Skeletal muscle tissue (tissue), 4 donors: ENCODE measurements around the gene GALR1. TPM values are rescaled to one million over a fixed set of nuclear protein-coding genes. Genes with fewer than 3 reads are reported as not detected.
"Not testable (repeated sequence)": the region's sequence is repeated elsewhere in the genome, so short reads cannot be mapped to it uniquely, and the experiment has no call there.

Source experiments
- H3K27ac ChIP-seq: one replicate; pipeline ENCODE4 v1.7.0; 2013; ENCODE audit warnings: mild to moderate bottlenecking, low read depth, low read length, inconsistent platforms
- H3K27me3 ChIP-seq, 3 donors: one replicate each; pipeline ENCODE4 v1.7.0; 2013; ENCODE audit warnings: low read length in 3 of 3; ENCODE audit not compliant: control insufficient read depth in 3 of 3, insufficient read depth in 3 of 3
- H3K36me3 ChIP-seq, 3 donors: one replicate each; pipeline ENCODE4 v1.7.0; 2013; ENCODE audit warnings: low read length in 3 of 3; ENCODE audit not compliant: control insufficient read depth in 3 of 3, insufficient read depth in 3 of 3
- H3K4me1 ChIP-seq, 3 donors: one replicate each; pipeline ENCODE4 v1.7.0; 2013; ENCODE audit warnings: low read length in 3 of 3, mild to moderate bottlenecking in 3 of 3; ENCODE audit not compliant: control insufficient read depth in 3 of 3, insufficient read depth in 3 of 3
- H3K4me3 ChIP-seq, 3 donors: one replicate each; pipeline ENCODE4 v1.7.0; 2013; ENCODE audit warnings: low read length in 3 of 3
- H3K9ac ChIP-seq, 3 donors: one replicate each; pipeline ENCODE4 v1.7.0; 2013; ENCODE audit warnings: low read length in 3 of 3, mild to moderate bottlenecking in 3 of 3, moderate library complexity in 2 of 3, low read depth in 1 of 3
- H3K9me3 ChIP-seq, 3 donors: one replicate each; pipeline ENCODE4 v1.7.0; 2013; ENCODE audit warnings: low read length in 3 of 3; ENCODE audit not compliant: control insufficient read depth in 3 of 3
- total RNA-seq: library from RNA; depleted of rRNA; stranded (reverse); fragments of >200 nt; gene quantifications from one replicate; pipeline ENCODE4 v1.2.3, GENCODE V29; 2014
- donor health status: Osteomylitis.

GALR1 gene
- total RNA-seq, 1 donor from 2014 or later, result not detected

DNA sequence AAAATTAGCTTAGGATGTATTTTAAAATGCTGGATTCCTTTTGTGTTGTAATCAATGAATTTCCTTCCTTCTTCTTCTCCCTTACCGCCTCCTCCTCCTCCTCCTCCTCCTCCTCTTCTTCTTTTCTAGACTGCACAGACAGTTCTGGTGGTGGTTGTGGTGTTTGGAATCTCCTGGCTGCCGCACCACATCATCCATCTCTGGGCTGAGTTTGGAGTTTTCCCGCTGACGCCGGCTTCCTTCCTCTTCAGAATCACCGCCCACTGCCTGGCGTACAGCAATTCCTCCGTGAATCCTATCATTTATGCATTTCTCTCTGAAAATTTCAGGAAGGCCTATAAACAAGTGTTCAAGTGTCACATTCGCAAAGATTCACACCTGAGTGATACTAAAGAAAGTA, 18.8 kb downstream of the GALR1 start:
- H3K4me1 ChIP-seq, result no peaks in the 10 kb centered on the region
- no peak overlapping the region for H3K9ac ChIP-seq
- H3K27ac ChIP-seq, result no peak overlapping the region
- peaks cover 0 to 5% (median 2%) of the 10 kb centered on the region in 3 donors for H3K27me3 ChIP-seq
- H3K36me3 ChIP-seq, result no peaks in the 10 kb centered on the region
- no peak overlapping the region for H3K4me3 ChIP-seq
- peaks cover 0 to 3% (median 0%) of the 10 kb centered on the region in 3 donors for H3K9me3 ChIP-seq

DNA sequence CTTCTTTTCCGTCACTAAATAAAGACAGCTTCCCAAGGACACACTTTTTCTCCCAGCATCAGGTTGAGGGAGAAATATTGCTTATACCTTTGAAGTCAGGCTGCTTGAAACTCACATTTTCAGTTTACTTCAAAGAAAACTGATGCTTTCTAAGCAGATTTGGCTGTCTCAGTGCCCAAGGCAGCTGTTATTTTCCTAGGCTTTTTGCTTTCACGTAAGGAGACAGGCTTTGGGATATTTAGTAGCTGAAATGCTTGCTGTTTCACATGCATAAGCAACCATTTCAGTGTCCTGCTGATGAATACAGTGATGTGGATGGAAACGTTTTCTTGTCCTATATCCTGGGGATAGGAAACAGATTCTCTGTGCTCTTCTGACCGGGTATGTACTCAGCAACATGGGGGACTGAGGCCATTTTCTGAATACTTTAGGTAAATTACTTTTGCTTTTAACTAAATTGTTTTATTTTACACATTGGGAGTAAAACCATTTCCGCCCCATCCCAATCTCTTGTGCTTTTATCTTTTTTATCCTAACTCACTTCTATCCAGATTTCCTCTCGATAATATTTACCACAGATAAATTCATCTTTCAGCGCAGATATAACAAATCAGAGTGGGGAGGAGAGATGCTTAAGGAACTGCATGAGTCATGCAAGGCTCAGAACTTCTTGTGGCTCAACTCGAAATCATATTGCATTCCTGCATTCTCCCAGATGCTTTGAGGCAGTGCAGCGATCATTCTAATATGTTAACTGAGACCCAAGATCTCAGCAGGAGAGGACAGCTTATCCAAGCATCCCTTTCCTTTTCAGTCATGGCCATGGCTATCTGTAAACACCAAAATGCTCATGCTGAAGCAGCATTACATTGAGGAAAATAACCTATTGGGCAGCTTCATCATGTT, 22.2 kb downstream of the GALR1 start:
- no peak overlapping the region for H3K9ac ChIP-seq
- H3K27me3 ChIP-seq, result peaks cover 0 to 3% (median 2%) of the 10 kb centered on the region in 3 donors
- H3K4me3 ChIP-seq, result no peak overlapping the region

DNA sequence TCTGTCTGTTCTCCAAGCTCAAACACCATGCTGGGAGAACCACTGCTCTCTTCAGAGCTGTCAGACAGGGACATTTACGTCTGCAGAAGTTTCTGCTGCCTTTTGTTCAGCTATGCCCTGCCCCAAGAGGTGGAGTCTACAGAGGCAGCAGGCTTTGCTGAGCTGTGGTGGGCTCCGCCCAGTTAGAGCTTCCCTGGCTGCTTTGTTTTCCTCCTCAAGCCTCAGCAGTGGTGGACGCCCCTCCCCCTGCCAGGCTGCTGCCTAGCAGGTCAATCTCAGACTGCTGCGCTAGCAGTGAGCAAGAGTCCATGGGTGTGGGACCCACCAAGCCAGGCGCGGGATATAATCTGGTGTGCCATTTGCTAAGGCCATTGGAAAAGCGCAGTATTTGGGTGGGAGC, 41.2 kb downstream of the GALR1 start:
- H3K9ac ChIP-seq, H3K4me1 ChIP-seq, H3K36me3 ChIP-seq, H3K9me3 ChIP-seq, H3K4me3 ChIP-seq, H3K27me3 ChIP-seq, H3K27ac ChIP-seq: not testable (repeated sequence)

More for the DNA sequence above, 22.2 kb downstream of the GALR1 start:
- Histone ChIP-seq H3K36me3 (no peaks in the 10 kb centered on the region), H3K4me1 (no peaks in the 10 kb centered on the region), H3K9me3 (no peaks in the 10 kb centered on the region), H3K27ac (no peak overlapping the region)

DNA sequence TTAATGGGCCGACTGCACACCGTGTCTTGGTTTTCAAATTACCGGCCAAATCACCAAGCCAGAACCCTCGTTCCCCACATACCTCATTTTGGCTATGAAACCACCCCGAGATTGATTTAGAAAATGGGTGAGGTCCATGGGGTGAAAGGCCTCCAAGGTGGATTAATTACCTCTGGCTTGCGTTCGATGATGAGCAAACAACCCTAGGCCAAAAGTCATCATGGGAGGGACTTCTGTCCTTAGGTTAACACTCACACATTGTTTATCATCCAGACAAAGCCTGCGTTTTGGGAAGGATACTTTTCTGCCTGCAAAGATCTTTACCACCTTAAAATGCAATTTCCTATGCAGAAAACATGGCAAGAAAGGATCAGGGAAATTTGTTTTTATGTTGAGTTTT, 48.5 kb downstream of the GALR1 start:
- Histone ChIP-seq H3K36me3 (no peaks in the 10 kb centered on the region), H3K4me3 (no peak overlapping the region), H3K9ac (no peak overlapping the region), H3K27ac (no peak overlapping the region), H3K9me3 (no peaks in the 10 kb centered on the region), H3K27me3 (peaks cover 5% of the 10 kb centered on the region in 3 donors), H3K4me1 (no peaks in the 10 kb centered on the region)

DNA sequence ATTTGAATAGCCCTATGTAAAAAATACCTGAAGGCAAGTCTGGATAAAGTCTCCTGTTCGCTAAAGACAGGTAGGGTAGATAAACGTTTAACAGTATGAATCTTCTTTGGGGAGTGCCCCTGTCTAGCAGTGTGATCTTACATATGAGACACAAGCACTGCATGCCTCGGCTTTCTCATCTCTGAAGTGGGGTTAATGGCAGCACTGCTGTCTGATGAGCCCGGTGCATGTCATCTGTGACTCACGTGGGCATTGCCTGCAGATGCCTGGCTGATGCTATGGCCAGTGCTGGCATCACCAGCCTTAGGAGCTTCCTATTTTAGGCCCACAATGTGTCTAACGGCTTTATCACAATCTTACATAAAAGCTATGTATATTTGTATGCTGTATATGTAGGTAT, 50.1 kb downstream of the GALR1 start:
- Histone ChIP-seq H3K9ac (no peak overlapping the region), H3K9me3 (no peaks in the 10 kb centered on the region), H3K27me3 (peaks cover 5 to 8% (median 5%) of the 10 kb centered on the region in 3 donors), H3K27ac (no peak overlapping the region), H3K4me1 (no peaks in the 10 kb centered on the region), H3K36me3 (no peaks in the 10 kb centered on the region), H3K4me3 (no peak overlapping the region)

DNA sequence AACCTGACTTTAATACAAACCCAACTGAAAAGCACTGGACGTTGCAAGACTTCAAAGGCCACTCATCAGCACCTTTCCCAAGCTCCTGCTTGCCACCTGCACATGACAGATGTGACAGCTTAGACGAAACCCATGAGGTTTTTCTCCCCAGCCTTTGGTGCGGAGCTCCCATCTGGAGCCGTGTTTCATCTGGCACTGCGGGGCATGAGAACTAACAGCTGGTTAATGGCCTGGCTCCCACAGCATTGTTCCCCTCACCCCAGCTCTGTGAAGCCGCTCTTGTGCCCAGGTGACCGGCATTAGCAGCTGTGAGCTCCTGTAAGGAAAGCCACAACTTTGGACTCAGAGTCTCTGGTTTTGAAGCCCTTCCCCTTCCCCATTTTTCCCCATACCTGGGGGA, 50.9 kb downstream of the GALR1 start:
- Histone ChIP-seq H3K4me1 (no peaks in the 10 kb centered on the region), H3K36me3 (no peaks in the 10 kb centered on the region), H3K9ac (no peak overlapping the region), H3K9me3 (no peaks in the 10 kb centered on the region), H3K4me3 (no peak overlapping the region), H3K27ac (no peak overlapping the region), H3K27me3 (peaks cover 5 to 8% (median 5%) of the 10 kb centered on the region in 3 donors)

DNA sequence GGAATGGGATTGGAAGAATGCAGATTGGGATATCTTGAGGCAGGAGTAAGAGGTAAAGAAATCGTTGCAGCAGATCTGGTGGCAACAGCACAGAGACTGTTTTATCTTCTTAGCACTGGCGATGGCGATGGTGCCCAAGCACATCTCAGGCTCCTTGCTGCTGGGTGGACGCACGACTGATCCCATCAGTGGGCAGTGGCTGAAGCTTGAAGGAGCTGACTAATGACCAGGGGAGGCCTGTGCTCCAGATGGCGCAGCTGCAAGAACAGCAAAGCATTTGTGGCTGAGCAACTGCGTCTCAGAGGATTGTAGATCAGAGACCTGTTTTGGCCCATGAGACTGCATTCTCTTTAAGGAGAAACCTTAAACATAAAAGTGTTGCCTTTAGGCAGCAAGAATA, 54.6 kb downstream of the GALR1 start:
- Histone ChIP-seq H3K36me3 (no peaks in the 10 kb centered on the region), H3K9me3 (no peaks in the 10 kb centered on the region), H3K4me1 (peaks cover 0 to 7% (median 2%) of the 10 kb centered on the region in 3 donors), H3K9ac (no peak overlapping the region), H3K27me3 (peaks cover 2 to 8% (median 5%) of the 10 kb centered on the region in 3 donors), H3K27ac (no peak overlapping the region), H3K4me3 (no peak overlapping the region)

DNA sequence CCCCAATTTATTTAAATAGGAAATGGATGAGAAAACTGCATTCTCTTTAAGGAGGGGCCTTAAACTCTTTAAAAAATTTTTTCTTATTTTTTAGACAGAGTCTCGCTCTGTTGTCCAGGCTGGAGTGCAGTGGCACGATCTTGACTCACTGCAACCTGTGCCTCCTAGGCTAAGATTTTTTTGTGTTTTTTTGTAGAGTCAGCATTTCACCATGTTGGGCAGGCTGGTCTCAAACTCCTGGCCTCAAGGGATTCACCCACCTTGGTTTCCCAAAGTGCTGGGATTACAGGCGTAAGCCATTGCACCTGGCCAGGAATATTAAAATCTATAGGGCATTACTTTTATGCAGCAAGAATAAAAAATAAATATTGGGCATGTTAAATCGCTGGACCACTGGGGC, 56.0 kb downstream of the GALR1 start:
- Histone ChIP-seq H3K4me3 (no peak overlapping the region), H3K4me1 (peaks cover 0 to 7% (median 2%) of the 10 kb centered on the region in 3 donors), H3K9ac (no peak overlapping the region), H3K27ac (no peak overlapping the region), H3K27me3 (peaks cover 0 to 3% (median 0%) of the 10 kb centered on the region in 3 donors), H3K9me3 (no peaks in the 10 kb centered on the region), H3K36me3 (no peaks in the 10 kb centered on the region)

DNA sequence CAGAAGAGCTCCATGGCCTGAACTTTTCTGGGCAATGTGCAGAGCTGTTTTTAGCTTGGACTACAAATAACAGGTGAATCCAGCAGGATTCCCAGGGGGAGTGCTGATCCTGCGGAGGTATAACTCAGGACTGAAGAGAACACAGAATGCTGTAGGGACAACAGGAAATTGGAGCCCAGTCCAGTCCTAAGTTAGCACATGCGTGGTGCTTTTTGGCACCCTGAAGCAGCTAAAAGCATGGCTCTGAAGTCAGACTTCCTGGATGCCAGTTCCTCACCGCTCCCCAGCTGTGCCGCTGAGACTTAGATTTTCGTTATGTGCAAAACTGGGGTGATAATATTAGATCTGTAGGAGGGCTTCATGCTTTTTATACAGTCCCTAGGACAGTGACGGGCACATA, 58.6 kb downstream of the GALR1 start:
- Histone ChIP-seq H3K9ac (peak overlapping the region in 1 of 3 donors; percentile 30), H3K27me3 (peaks cover 0 to 3% (median 0%) of the 10 kb centered on the region in 3 donors), H3K9me3 (no peaks in the 10 kb centered on the region), H3K36me3 (no peaks in the 10 kb centered on the region), H3K4me3 (no peak overlapping the region), H3K27ac (no peak overlapping the region), H3K4me1 (peaks cover 0 to 7% (median 2%) of the 10 kb centered on the region in 3 donors)

DNA sequence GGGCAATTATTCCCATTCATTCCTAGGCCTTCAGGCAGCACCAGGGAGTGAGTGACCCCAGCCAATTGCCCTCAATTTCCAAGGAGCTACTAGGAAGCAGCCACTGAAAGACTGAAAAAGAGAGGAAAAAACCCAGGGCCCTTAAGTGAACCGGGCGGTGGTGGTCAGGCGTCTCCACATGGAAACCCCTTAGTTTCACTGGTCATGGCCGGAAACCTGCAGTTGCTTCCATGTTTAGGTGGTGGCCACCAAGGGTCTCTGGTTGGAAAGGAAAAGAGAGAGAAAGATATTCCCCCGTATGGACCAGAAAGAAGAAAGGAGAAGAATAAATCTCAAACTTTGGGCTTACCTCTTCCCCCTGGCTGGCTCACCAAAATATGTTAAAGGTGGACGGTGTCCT, 64.9 kb downstream of the GALR1 start:
- no peak overlapping the region for H3K9ac ChIP-seq
- no peaks in the 10 kb centered on the region for H3K27me3 ChIP-seq
- H3K36me3 ChIP-seq, result no peaks in the 10 kb centered on the region
- no peaks in the 10 kb centered on the region for H3K4me1 ChIP-seq
- H3K27ac ChIP-seq, result no peak overlapping the region
- H3K4me3 ChIP-seq, result no peak overlapping the region
- no peaks in the 10 kb centered on the region for H3K9me3 ChIP-seq
